H1 (cell line): ENCODE results near the gene XPO6. TPM values are rescaled to one million over a fixed set of nuclear protein-coding genes. Genes with fewer than 3 reads are reported as not detected.
A peak's percentile ranks its signal among the peaks of the same experiment; 100 is the strongest.

Source experiments
- CTCF ChIA-PET: fragments of 300-600 bp; sonication (Branson Sonifier 250); formaldehyde crosslinking; loops from one replicate; lab custom pipeline; 2021; ENCODE audit not compliant: partially characterized antibody; lab: Charles Lee
- POLR2A ChIA-PET: fragments of 300-600 bp; sonication (Branson Sonifier 250); formaldehyde crosslinking; loops from one replicate; lab custom pipeline; 2021; ENCODE audit warnings: inconsistent platforms; ENCODE audit not compliant: partially characterized antibody; lab: Charles Lee
- DNase-seq, 2 experiments: peaks; one replicate each; pipeline versions ENCODE4 v3.0.0 to v3.0.0-alpha.2; 2010 to 2022; ENCODE audit warnings: low spot score in 2 of 2, low read depth in 1 of 2, mixed read lengths in 1 of 2
- FAIRE-seq: peaks from 2 replicates; lab custom pipeline; 2011; peaks lifted over from hg19 to GRCh38; lab: Jason Lieb, UNC
- H2AFZ ChIP-seq: 2 replicates; pipeline ENCODE4 v1.8.1; 2012; ENCODE audit warnings: low read length, inconsistent platforms
- H2AK5ac ChIP-seq: 2 replicates; pipeline ENCODE4 v1.6.1; 2013; ENCODE audit warnings: low read depth, low read length
- H2BK120ac ChIP-seq: replicated peaks from 2 replicates; pipeline ENCODE3; 2013; ENCODE audit warnings: low read depth, low read length, inconsistent platforms
- H2BK12ac ChIP-seq: 2 replicates; pipeline ENCODE4 v1.6.1; 2013; ENCODE audit warnings: low read depth, low read length
- H2BK15ac ChIP-seq: 2 replicates; pipeline ENCODE4 v1.6.1; 2013; ENCODE audit warnings: low read length
- H2BK20ac ChIP-seq: 2 replicates; pipeline ENCODE4 v1.6.1; 2013; ENCODE audit warnings: low read length
- H2BK5ac ChIP-seq: 2 replicates; pipeline ENCODE4 v1.6.1; 2013; ENCODE audit warnings: low read depth, low read length
- H3K14ac ChIP-seq: 2 replicates; pipeline ENCODE4 v1.6.1; 2013; ENCODE audit warnings: inconsistent platforms; ENCODE audit not compliant: insufficient read length
- H3K18ac ChIP-seq: 2 replicates; pipeline ENCODE4 v1.6.1; 2013; ENCODE audit warnings: low read length; ENCODE audit errors: extremely low read depth
- H3K23ac ChIP-seq: 2 replicates; pipeline ENCODE4 v1.6.1; 2013; ENCODE audit warnings: inconsistent platforms; ENCODE audit not compliant: insufficient read length
- H3K23me2 ChIP-seq: 2 replicates; pipeline ENCODE4 v1.6.1; 2013; ENCODE audit warnings: low read depth, low read length
- H3K27ac ChIP-seq: 2 replicates; pipeline ENCODE4 v1.6.1; 2011; ENCODE audit warnings: low read depth, low read length, inconsistent platforms
- H3K27me3 ChIP-seq, 4 experiments: replicated peaks in 1 of 4; 1 replicate in 1 of 4; 2 replicates in 3 of 4; pipeline versions ENCODE4 v1.6.1 to v1.8.1; 2011 to 2013; ENCODE audit warnings: low read length in 3 of 4, mild to moderate bottlenecking in 3 of 4, inconsistent platforms in 2 of 4, mixed read lengths in 2 of 4, moderate library complexity in 1 of 4; ENCODE audit not compliant: control insufficient read depth in 3 of 4, insufficient read depth in 3 of 4; ENCODE audit errors: extremely low read depth in 1 of 4
- H3K36me3 ChIP-seq, 4 experiments: 2 replicates each; pipeline versions ENCODE4 v1.6.1 to v1.8.1; 2011 to 2013; ENCODE audit warnings: mild to moderate bottlenecking in 4 of 4, low read length in 3 of 4, moderate library complexity in 2 of 4, control low read depth in 1 of 4, inconsistent platforms in 1 of 4; ENCODE audit not compliant: insufficient read depth in 4 of 4, control insufficient read depth in 2 of 4
- H3K4ac ChIP-seq: replicated peaks from 2 replicates; pipeline ENCODE3; 2013; ENCODE audit warnings: low read length, low read depth, mixed read lengths, inconsistent platforms; ENCODE audit not compliant: insufficient read length
- H3K4me1 ChIP-seq, 4 experiments: replicated peaks in 1 of 4; 1 replicate in 1 of 4; 2 replicates in 3 of 4; pipeline versions ENCODE4 v1.6.1 to v1.8.1; 2011 to 2013; ENCODE audit warnings: low read length in 3 of 4, inconsistent platforms in 2 of 4, mixed read lengths in 1 of 4; ENCODE audit not compliant: insufficient read depth in 4 of 4, control insufficient read depth in 3 of 4
- H3K4me2 ChIP-seq, 2 experiments: 2 replicates each; pipeline versions ENCODE4 v1.6.1 to v1.8.1; 2011 to 2013; ENCODE audit warnings: low read depth in 2 of 2, low read length in 2 of 2, control low read depth in 1 of 2, inconsistent platforms in 1 of 2, mild to moderate bottlenecking in 1 of 2; ENCODE audit not compliant: insufficient read depth in 1 of 2
- H3K4me3 ChIP-seq, 4 experiments: fragments of 200-600, 300-600 bp in 1 of 4; sonication (generic), shearing (Covaris generic), sonication (Bioruptor Twin) in 1 of 4; 2 replicates each; pipeline versions ENCODE4 v1.5.1 to v1.8.1; 2011 to 2016; ENCODE audit warnings: low read length in 4 of 4, low read depth in 3 of 4, control low read depth in 2 of 4, inconsistent platforms in 2 of 4, mild to moderate bottlenecking in 2 of 4, mixed read lengths in 1 of 4, moderate library complexity in 1 of 4; ENCODE audit not compliant: insufficient read depth in 2 of 4; ENCODE audit errors: extremely low read depth in 1 of 4
- H3K56ac ChIP-seq: replicated peaks from 2 replicates; pipeline ENCODE3; 2013; ENCODE audit warnings: low read depth, mild to moderate bottlenecking, mixed read lengths, low read length, inconsistent platforms; ENCODE audit not compliant: insufficient read length
- H3K79me1 ChIP-seq: 2 replicates; pipeline ENCODE4 v1.6.1; 2013; ENCODE audit warnings: low read depth, low read length, control low read depth
- H3K79me2 ChIP-seq, 2 experiments: 2 replicates each; pipeline versions ENCODE4 v1.6.1 to v1.8.1; 2012 to 2013; ENCODE audit warnings: low read length in 2 of 2, mild to moderate bottlenecking in 2 of 2, inconsistent platforms in 1 of 2; ENCODE audit not compliant: insufficient read depth in 2 of 2, control insufficient read depth in 1 of 2
- H3K9ac ChIP-seq, 4 experiments: replicated peaks in 1 of 4; 1 replicate in 1 of 4; 2 replicates in 3 of 4; pipeline versions ENCODE4 v1.6.1 to v1.8.1; 2011 to 2013; ENCODE audit warnings: low read depth in 3 of 4, low read length in 3 of 4, control low read depth in 2 of 4, mild to moderate bottlenecking in 2 of 4, moderate library complexity in 2 of 4, inconsistent platforms in 1 of 4; ENCODE audit errors: extremely low read depth in 1 of 4
- H3K9me3 ChIP-seq, 2 experiments: 2 replicates each; pipeline versions ENCODE4 v1.6.1 to v1.8.1; 2012 to 2013; ENCODE audit warnings: mild to moderate bottlenecking in 2 of 2, moderate library complexity in 2 of 2, control low read depth in 1 of 2, inconsistent platforms in 1 of 2, low read depth in 1 of 2, low read length in 1 of 2, mixed read lengths in 1 of 2; ENCODE audit not compliant: insufficient read depth in 2 of 2
- H4K20me1 ChIP-seq, 2 experiments: replicated peaks in 1 of 2; 2 replicates each; pipeline versions ENCODE3 to v1.8.1; 2011 to 2013; ENCODE audit warnings: inconsistent platforms in 2 of 2, low read length in 2 of 2, mild to moderate bottlenecking in 1 of 2; ENCODE audit not compliant: insufficient read depth in 2 of 2, control insufficient read depth in 1 of 2
- H4K5ac ChIP-seq: 2 replicates; pipeline ENCODE4 v1.6.1; 2013; ENCODE audit warnings: low read length, low read depth, mixed read lengths, inconsistent platforms; ENCODE audit not compliant: insufficient read length
- H4K8ac ChIP-seq: 2 replicates; pipeline ENCODE4 v1.8.0; 2013; ENCODE audit warnings: mild to moderate bottlenecking, moderate library complexity, low read length, inconsistent platforms; ENCODE audit not compliant: insufficient read depth; ENCODE audit errors: extremely low read depth
- H4K91ac ChIP-seq: replicated peaks from 2 replicates; pipeline ENCODE3; 2013; ENCODE audit warnings: low read length, mixed read lengths, inconsistent platforms; ENCODE audit not compliant: insufficient read length
- HDAC2 ChIP-seq, 2 experiments: fragments of 300-600 bp in 1 of 2; sonication (generic) in 1 of 2; IDR thresholded peaks; 2 replicates each; pipeline ENCODE4 v1.6.1; 2011 to 2012; ENCODE audit warnings: low read depth in 2 of 2, low read length in 2 of 2, mild to moderate bottlenecking in 2 of 2, moderate library complexity in 2 of 2, borderline replicate concordance in 1 of 2, inconsistent platforms in 1 of 2
- HDAC6 ChIP-seq: IDR thresholded peaks from one replicate; pipeline ENCODE4 v1.7.1; 2012; ENCODE audit warnings: low read depth, mild to moderate bottlenecking, inconsistent platforms, low read length, moderate library complexity
- JUND ChIP-seq: IDR thresholded peaks from 2 replicates; pipeline ENCODE4 v1.6.1; 2011; ENCODE audit warnings: mild to moderate bottlenecking, improper control_type of control experiment, low read length
- KDM5A ChIP-seq: fragments of 200-600 bp; IDR thresholded peaks from 2 replicates; pipeline ENCODE4 v1.7.1; 2012; ENCODE audit warnings: mild to moderate bottlenecking, low read length, inconsistent platforms, mixed read lengths
- MAX ChIP-seq: IDR thresholded peaks from 2 replicates; pipeline ENCODE4 v1.6.1; 2012; ENCODE audit warnings: inconsistent platforms
- PHF8 ChIP-seq: fragments of 200-600 bp; sonication (generic); conservative IDR thresholded peaks from 2 replicates; pipeline ENCODE4 v1.7.1; 2012; ENCODE audit warnings: low read depth, mild to moderate bottlenecking, inconsistent platforms, low read length, moderate library complexity
- POLR2A ChIP-seq, 2 experiments: IDR thresholded peaks; 1 replicate in 1 of 2; 2 replicates in 1 of 2; pipeline ENCODE4 v1.6.1; 2011; ENCODE audit warnings: low read depth in 2 of 2, low read length in 2 of 2, mild to moderate bottlenecking in 2 of 2; ENCODE audit errors: control extremely low read depth in 1 of 2
- POLR2AphosphoS5 ChIP-seq: IDR thresholded peaks from 2 replicates; pipeline ENCODE4 v1.6.1; 2011; ENCODE audit warnings: low read depth, low read length
- RFX5 ChIP-seq: IDR thresholded peaks from 2 replicates; pipeline ENCODE4 v1.6.1; 2011; ENCODE audit warnings: low read depth, low read length, improper control_type of control experiment, borderline replicate concordance
- SP1 ChIP-seq: IDR thresholded peaks from 2 replicates; pipeline ENCODE4 v1.6.1; 2011; ENCODE audit warnings: low read depth, low read length
- SP2 ChIP-seq: IDR thresholded peaks from 2 replicates; pipeline ENCODE4 v1.6.1; 2012; ENCODE audit warnings: mild to moderate bottlenecking, low read length, inconsistent platforms
- TBP ChIP-seq: IDR thresholded peaks from 2 replicates; pipeline ENCODE4 v1.6.1; 2011; ENCODE audit warnings: low read depth, low read length, improper control_type of control experiment
- YY1 ChIP-seq: IDR thresholded peaks from 2 replicates; pipeline ENCODE4 v1.6.1; 2011; ENCODE audit warnings: low read depth, mild to moderate bottlenecking, low read length
- WGBS, 2 experiments: shearing (Covaris generic) in 1 of 2; methylation state at CpG; one replicate each; pipeline versions ENCODE4 v1.1.6 to v1.1.7; 2013 to 2015; ENCODE audit warnings: low lambda C conversion rate in 2 of 2, mixed read lengths in 2 of 2, inconsistent platforms in 1 of 2, low coverage in 1 of 2, missing lambda C conversion rate in 1 of 2; ENCODE audit not compliant: insufficient replicate concordance in 2 of 2, insufficient coverage in 1 of 2, insufficient read length in 1 of 2; ENCODE audit errors: extremely low coverage in 1 of 2, missing lambda C conversion rate in 1 of 2; 5-methylcytosine and 5-hydroxymethylcytosine counted together
- polyA plus RNA-seq, 7 experiments: library from polyadenylated mRNA; depleted of rRNA in 3 of 7; stranded (reverse) in 5 of 7; unstranded in 2 of 7; fragments of >200 nt in 5 of 7; fragments of 200-250 nt in 2 of 7; gene quantifications; 1 replicate in 5 of 7; 2 replicates in 1 of 7; 4 replicates in 1 of 7; pipeline versions ENCODE4 v1.2.1 to v1.2.3, GENCODE V29; 2011 to 2013; ENCODE audit warnings: missing spikeins in 2 of 7, mixed read lengths in 2 of 7
- total RNA-seq: library from RNA; stranded (reverse); fragmentation: NEBNext Ultra II Directional; extraction: Animal tissue kit (Norgen Biotek cat#: 25700); gene quantifications from 2 replicates; pipeline ENCODE4 v1.2.1, GENCODE V29; 2021

The XPO6 gene
- total and polyA plus RNA-seq, 2 of the 8 experiments (the other 6 are each of a cell fraction or from before 2014, with no cell fraction given) = 152 to 254 TPM

DNA sequence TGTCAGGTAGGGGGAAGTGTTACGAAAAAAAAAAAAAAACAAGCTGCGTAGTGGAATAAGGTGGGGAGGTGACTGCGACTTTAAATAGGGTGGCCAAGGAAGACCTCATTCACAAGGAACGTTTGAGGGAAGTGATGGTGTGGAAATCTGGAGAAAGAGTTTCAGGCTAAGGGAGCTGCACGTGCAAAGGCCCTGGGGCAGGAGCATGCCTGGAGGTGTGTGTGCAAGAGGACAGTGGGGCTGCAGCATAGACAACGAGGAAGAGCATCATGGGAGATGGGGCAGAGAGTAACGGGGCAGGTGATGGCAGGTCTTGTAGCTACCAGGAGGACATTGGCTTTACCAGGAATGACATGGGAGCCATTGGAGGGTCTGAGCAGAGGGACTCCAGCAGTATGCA is 160.3 kb downstream of the XPO6 start:
- Histone ChIP-seq H3K23me2 (no peaks in the 10 kb centered on the region), H2BK12ac (no peak overlapping the region), H3K4ac (no peak overlapping the region), H2BK20ac (no peak overlapping the region), H2BK15ac (0 out of 2 replicates have a peak overlapping the region, but pooled peaks have one; percentile 5), H3K9ac (no peak overlapping the region), H2AK5ac (no peak overlapping the region), H3K27ac (no peak overlapping the region), H2BK120ac (no peak overlapping the region), H3K4me1 (peaks cover 0 to 4% (median 0%) of the 10 kb centered on the region in 4 experiments; a peak in 1 of 7 replicates), H2BK5ac (no peak overlapping the region), H4K8ac (no peak overlapping the region), H2AFZ (no peak overlapping the region), H3K18ac (no peak overlapping the region), H3K56ac (no peak overlapping the region), H3K14ac (no peak overlapping the region), H3K4me2 (no peak overlapping the region), H3K79me2 (no peaks in the 10 kb centered on the region), H4K5ac (no peak overlapping the region), H4K20me1 (no peaks in the 10 kb centered on the region), H3K23ac (no peak overlapping the region), H3K9me3 (no peaks in the 10 kb centered on the region), H3K27me3 (no peaks in the 10 kb centered on the region; a peak in 2 of 7 replicates), H3K4me3 (no peak overlapping the region), H3K36me3 (no peaks in the 10 kb centered on the region), H3K79me1 (no peaks in the 10 kb centered on the region), H4K91ac (no peak overlapping the region)
- ChIA-PET POLR2A (no interaction called here), CTCF (interaction anchor here (1.7 kb wide), 1 partner anchor 79 kb away, joined by 5 read pairs; no protein-coding TSS in a partner anchor)
- FAIRE-seq (no peak), DNase-seq (no peak)
- 87% methylated on average over 6 of the region's 7 CpGs; no CpG with 5 or more reads in 1 of the 2 experiments for WGBS, 2 experiments
- no peak for TF ChIP-seq KDM5A
- TF ChIP-seq POLR2A (IDR thresholded peaks at IDR 0.05; ENCODE audit: control extremely low read depth in 1 of 2, low read depth in 2 of 2, low read length in 2 of 2) = no peak
- TF ChIP-seq HDAC6 = no peak
- no peak for TF ChIP-seq SP2
- TF ChIP-seq PHF8 = no peak
- TF ChIP-seq TBP = no peak
- TF ChIP-seq MAX = no peak
- no peak for TF ChIP-seq JUND
- no peak for TF ChIP-seq SP1
- no peak for TF ChIP-seq YY1
- no peak for TF ChIP-seq POLR2AphosphoS5
- no peak for TF ChIP-seq HDAC2 (IDR thresholded peaks at IDR 0.05; ENCODE audit: borderline replicate concordance in 1 of 2, low read depth in 2 of 2, low read length in 2 of 2)
- no peak for TF ChIP-seq RFX5
